Testis (tissue), 3 donors: ENCODE data around the gene ZIC5. TPM values are rescaled to one million over a fixed set of nuclear protein-coding genes. Genes with fewer than 3 reads are reported as not detected.

ENCODE experiments used
- DNase-seq: peaks from one replicate; pipeline ENCODE4 v3.0.0-alpha.2; 2019
- H3K27ac ChIP-seq, 2 donors: fragments of 200-600 bp; sonication (generic); one replicate each; pipeline ENCODE4 v1.5.1; 2019
- H3K27me3 ChIP-seq: fragments of 200-600 bp; sonication (generic); one replicate; pipeline ENCODE4 v1.5.1; 2019
- H3K36me3 ChIP-seq: fragments of 200-600 bp; sonication (generic); one replicate; pipeline ENCODE4 v1.5.1; 2017; ENCODE audit warnings: low read depth; ENCODE audit errors: missing control alignments
- H3K4me1 ChIP-seq: fragments of 200-600 bp; sonication (generic); one replicate; pipeline ENCODE4 v1.5.1; 2019
- H3K4me3 ChIP-seq, 2 donors: fragments of 200-600 bp; sonication (generic); one replicate each; pipeline ENCODE4 v1.5.1; 2017 to 2019
- H3K9me3 ChIP-seq: fragments of 200-600 bp; sonication (generic); one replicate; pipeline ENCODE4 v1.5.1; 2017
- CTCF ChIP-seq, 3 experiments: fragments of 450-650 bp in 2 of 3; fragments of 200-600 bp in 1 of 3; sonication (generic) in 1 of 3; IDR thresholded peaks; one replicate each; pipeline ENCODE4 v1.5.1; 2016 to 2019; ENCODE audit warnings: antibody characterized with exemption in 3 of 3, mild to moderate bottlenecking in 2 of 3, moderate library complexity in 1 of 3
- POLR2A ChIP-seq: fragments of 450-650 bp; IDR thresholded peaks from one replicate; pipeline ENCODE4 v1.6.1; 2017; ENCODE audit warnings: antibody characterized with exemption, mild to moderate bottlenecking, moderate library complexity
- WGBS, 2 donors: methylation state at CpG; one replicate each; pipeline ENCODE4 v1.1.5; 2018; 5-methylcytosine and 5-hydroxymethylcytosine counted together
- intact Hi-C: fragments of 100-400 bp; cut with DNase I; formaldehyde crosslinking; loops from one replicate; pipeline ENCODE4 v1.15.1; 2023; ENCODE audit warnings: low total_unique reads
- polyA plus RNA-seq: library from polyadenylated mRNA; stranded (reverse); fragments of 350-450 nt; fragmentation: Illumina TruSeq; extraction: RNeasy Lipid Tissue Mini Kit (QIAGEN cat#74804); gene quantifications from one replicate; pipeline ENCODE4 v1.2.3, GENCODE V29; 2014; ENCODE audit warnings: low read depth, low replicate concordance; ENCODE audit not compliant: insufficient read depth
- total RNA-seq, 2 donors: library from RNA; depleted of rRNA; stranded (reverse); fragments of >200 nt; gene quantifications; one replicate each; pipeline ENCODE4 v1.2.3, GENCODE V29; 2016

The ZIC5 gene
- total and polyA plus RNA-seq, 3 donors from 2014 or later = 2.0 to 6.9 (median 3.0) TPM

DNA sequence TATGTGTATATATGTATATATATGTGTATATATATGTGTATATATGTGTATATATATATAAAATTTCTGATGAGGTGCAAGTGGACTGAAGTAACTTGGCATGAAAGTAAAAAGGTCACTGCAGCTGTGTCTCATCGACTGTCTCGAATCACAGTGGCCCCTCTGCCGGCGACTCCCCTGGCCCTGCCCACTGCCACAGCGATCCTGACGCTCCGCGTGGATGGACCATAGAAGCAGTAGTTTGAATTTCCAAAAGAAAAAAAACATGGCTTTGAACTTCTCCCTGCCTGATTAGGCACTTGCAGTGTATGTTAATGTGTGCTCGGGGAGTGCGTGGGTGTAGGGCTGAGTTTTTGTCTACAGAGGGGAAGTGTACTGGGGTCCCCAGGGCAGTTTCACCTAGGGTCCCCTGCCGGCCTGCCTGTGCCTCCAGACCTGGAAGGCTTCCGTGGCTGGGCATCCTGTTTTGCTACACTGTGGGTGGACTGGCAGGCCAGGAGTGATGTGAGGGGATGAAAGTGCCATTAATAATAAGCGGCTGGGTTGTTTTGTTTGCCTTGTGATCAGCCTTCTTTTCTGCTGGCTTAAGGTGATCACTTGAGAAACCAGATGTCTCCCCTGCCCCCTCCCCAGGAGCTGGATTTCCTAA is 10.8 kb downstream of the ZIC5 start:
- Histone ChIP-seq H3K9me3 (no peaks in the 10 kb centered on the region), H3K27me3 (peaks cover 5% of the 10 kb centered on the region), H3K4me1 (peaks cover 20% of the 10 kb centered on the region), H3K27ac (no peak overlapping the region), H3K4me3 (no peak overlapping the region), H3K36me3 (no peaks in the 10 kb centered on the region)
- intact Hi-C loops = no loop called here
- TF ChIP-seq CTCF (IDR thresholded peaks at IDR 0.05) = no peak
- TF ChIP-seq POLR2A = no peak
- WGBS, 2 donors = 7 to 20% methylated on average over 13 of the region's 13 CpGs
- no peak for DNase-seq

- TF ChIP-seq POLR2A (no peak), CTCF (IDR thresholded peaks at IDR 0.05) (no peak)
- Histone ChIP-seq H3K9me3 (no peaks in the 10 kb centered on the region), H3K4me1 (peaks cover 23% of the 10 kb centered on the region), H3K27ac (no peak overlapping the region), H3K36me3 (no peaks in the 10 kb centered on the region), H3K4me3 (no peak overlapping the region), H3K27me3 (peaks cover 5% of the 10 kb centered on the region)
- WGBS, 2 donors = 5 to 7% methylated on average over 20 to 49 of the region's 49 CpGs
- intact Hi-C loops = no loop called here
- DNase-seq = no peak
Measured at GRCh38 chr13:99959540-99960230, 11.9 kb downstream of the ZIC5 start.

- intact Hi-C loops = no loop called here
- Histone ChIP-seq H3K9me3 (no peaks in the 10 kb centered on the region), H3K4me3 (no peak overlapping the region), H3K27me3 (peaks cover 5% of the 10 kb centered on the region), H3K36me3 (no peaks in the 10 kb centered on the region), H3K4me1 (peaks cover 23% of the 10 kb centered on the region), H3K27ac (no peak overlapping the region)
- WGBS, 2 donors = 12 to 17% methylated on average over 10 of the region's 10 CpGs
- DNase-seq = no peak
- no peak for TF ChIP-seq CTCF (IDR thresholded peaks at IDR 0.05)
- TF ChIP-seq POLR2A = no peak
Measured at GRCh38 chr13:99959127-99959539, 12.4 kb downstream of the ZIC5 start.

GRCh38 chr13:99958406-99959126 is 13.0 kb downstream of the ZIC5 start:
- no peak for DNase-seq
- peaks cover 23% of the 10 kb centered on the region for H3K4me1 ChIP-seq
- peaks cover 5% of the 10 kb centered on the region for H3K27me3 ChIP-seq
- intact Hi-C loops = no loop called here
- H3K9me3 ChIP-seq = no peaks in the 10 kb centered on the region
- no peak overlapping the region for H3K4me3 ChIP-seq
- TF ChIP-seq POLR2A (no peak), CTCF (IDR thresholded peaks at IDR 0.05) (no peak)
- H3K36me3 ChIP-seq = no peaks in the 10 kb centered on the region
- no peak overlapping the region for H3K27ac ChIP-seq
- 10 to 14% methylated on average over 35 of the region's 35 CpGs for WGBS, 2 donors
